Stimulated activated naive B cell treated with anti-CD40 and anti-IgM and Interleukin-4, amounts not matched to agents 10 μg/mL and 1 μg/mL and 100 μg/mL, for 72 hours (primary cell): Measurements from ENCODE around the gene CRYGS.

Experiments
- ATAC-seq, 2 donors: fragments of 150-1000 bp; cut with Tn5 transposase; replicated peaks; 2 replicates each; pipeline ENCODE4 v1.10.0; 2021; ENCODE audit warnings: moderate library complexity in 1 of 2
- DNase-seq: peaks from one replicate; pipeline ENCODE4 v3.0.0; 2021
- H3K27ac Mint-ChIP-seq: one replicate; pipeline ENCODE4 v1.8.0; 2022; ENCODE audit warnings: mild to moderate bottlenecking, mixed read lengths
- H3K27me3 Mint-ChIP-seq, 2 donors: one replicate each; pipeline ENCODE4 v1.8.0; 2022; ENCODE audit warnings: mixed read lengths in 2 of 2
- H3K36me3 Mint-ChIP-seq, 2 donors: one replicate each; pipeline ENCODE4 v1.8.0; 2022; ENCODE audit warnings: mixed read lengths in 2 of 2, mild to moderate bottlenecking in 1 of 2
- H3K4me1 Mint-ChIP-seq, 2 donors: one replicate each; pipeline ENCODE4 v1.8.0; 2022; ENCODE audit warnings: mixed read lengths in 2 of 2, mild to moderate bottlenecking in 1 of 2
- H3K4me3 Mint-ChIP-seq, 2 donors: one replicate each; pipeline ENCODE4 v1.8.0; 2022; ENCODE audit warnings: mild to moderate bottlenecking in 2 of 2, mixed read lengths in 2 of 2, moderate library complexity in 1 of 2
- H3K9me3 Mint-ChIP-seq, 2 donors: one replicate each; pipeline ENCODE4 v1.8.0; 2022; ENCODE audit warnings: mixed read lengths in 2 of 2, mild to moderate bottlenecking in 1 of 2

CRYGS gene

DNA sequence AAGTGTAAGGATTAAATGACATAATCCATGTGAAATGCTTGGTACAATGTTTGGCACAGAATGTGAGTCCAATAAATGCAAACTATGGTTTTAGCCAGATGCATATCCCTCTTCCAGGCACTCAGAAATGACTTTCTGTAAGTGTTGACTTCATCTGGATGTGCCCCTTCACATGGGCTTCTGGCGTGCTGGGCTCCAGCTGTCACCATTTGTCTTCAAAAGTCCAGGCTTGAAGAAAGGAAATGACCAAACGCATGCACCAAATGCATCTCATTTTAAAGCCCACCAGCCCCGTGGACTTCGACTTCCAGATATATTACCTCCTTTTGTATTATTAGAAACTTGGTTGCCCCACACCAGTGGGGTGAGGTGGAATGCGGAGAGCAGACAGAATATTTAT lies 23.7 kb downstream of the CRYGS start:
- peaks cover 10 to 13% of the 10 kb centered on the region in 2 donors for H3K27me3 Mint-ChIP-seq
- no peak for DNase-seq
- peak overlapping the region in 1 of 2 donors; percentile 0 for H3K4me3 Mint-ChIP-seq
- ATAC-seq, result no peak
- H3K9me3 Mint-ChIP-seq, result peaks cover 0 to 3% of the 10 kb centered on the region in 2 donors
- peaks cover 38 to 61% of the 10 kb centered on the region in 2 donors for H3K4me1 Mint-ChIP-seq
- H3K27ac Mint-ChIP-seq, result peak overlapping the region; percentile 15
- H3K36me3 Mint-ChIP-seq, result no peaks in the 10 kb centered on the region

DNA sequence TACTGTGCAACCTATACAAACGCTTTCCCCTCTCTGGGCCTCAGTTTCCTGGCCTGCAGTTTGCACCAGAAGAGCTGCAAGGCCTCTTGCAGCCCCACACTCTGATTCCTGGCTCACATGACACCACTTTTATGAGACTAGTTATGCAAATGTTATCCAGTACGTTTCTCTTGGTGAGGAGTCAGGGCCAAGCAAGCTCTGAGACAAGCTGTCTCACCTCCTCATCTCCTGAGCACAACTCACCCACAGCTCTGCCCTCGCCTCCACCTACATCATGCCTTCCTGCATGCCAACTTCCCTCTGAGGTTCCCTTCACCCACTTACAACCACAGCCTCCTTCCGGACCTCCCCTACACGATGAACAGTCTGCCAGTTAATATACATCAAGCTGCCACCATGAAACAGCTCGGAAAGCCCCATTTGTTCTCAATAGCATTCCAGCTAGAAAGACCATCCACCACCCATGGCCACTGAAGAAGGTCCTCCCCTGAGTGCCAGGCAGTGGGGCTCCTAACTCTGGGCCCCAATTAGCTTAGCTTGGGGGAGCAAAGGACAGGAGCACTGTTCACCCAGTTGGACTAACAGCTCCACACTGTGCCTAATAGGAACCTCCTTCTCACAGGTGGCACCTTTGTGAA lies 25.0 kb downstream of the CRYGS start:
- ATAC-seq (peak; percentile 79 to 82), DNase-seq (peak; percentile 54)
- Mint-ChIP-seq H3K9me3 (peaks cover 0 to 3% of the 10 kb centered on the region in 2 donors), H3K36me3 (no peaks in the 10 kb centered on the region), H3K27ac (peak overlapping the region; percentile 0), H3K27me3 (peaks cover 16 to 21% of the 10 kb centered on the region in 2 donors), H3K4me3 (peak overlapping the region; percentile 7 to 14), H3K4me1 (peaks cover 45 to 67% of the 10 kb centered on the region in 2 donors)

- H3K27ac Mint-ChIP-seq, result no peak overlapping the region
- no peak for ATAC-seq
Measured at GRCh38 chr3:186517218-186517617, 27.0 kb downstream of the CRYGS start.

DNA sequence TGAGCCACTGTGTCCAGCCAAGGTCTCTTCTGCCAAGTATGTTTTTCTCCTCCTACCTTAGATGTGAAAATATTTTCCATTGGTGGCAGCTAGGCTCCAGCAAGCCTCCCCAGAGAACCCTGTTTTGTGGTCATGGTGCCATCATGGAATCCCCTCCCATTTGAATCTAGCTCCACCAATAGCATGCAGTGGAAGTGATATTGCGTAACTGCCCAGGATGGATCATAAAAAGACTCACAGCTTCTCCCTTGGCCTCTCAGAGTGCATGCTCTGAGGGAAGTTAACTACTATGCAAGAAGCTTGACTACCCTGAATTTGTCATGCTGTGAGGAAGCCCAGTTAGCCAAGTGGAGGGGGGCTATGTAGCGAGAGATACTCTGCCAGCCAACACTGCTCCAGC lies 27.5 kb downstream of the CRYGS start:
- Mint-ChIP-seq H3K27ac (no peak overlapping the region), H3K4me1 (peaks cover 45 to 61% of the 10 kb centered on the region in 2 donors), H3K9me3 (peaks cover 0 to 2% of the 10 kb centered on the region in 2 donors), H3K36me3 (no peaks in the 10 kb centered on the region), H3K27me3 (peaks cover 21 to 27% of the 10 kb centered on the region in 2 donors), H3K4me3 (no peak overlapping the region)
- DNase-seq (no peak), ATAC-seq (no peak)

More at GRCh38 chr3:186517218-186517617, 27.0 kb downstream of the CRYGS start:
- no peak for DNase-seq
- H3K27me3 Mint-ChIP-seq, result peaks cover 17 to 22% of the 10 kb centered on the region in 2 donors
- no peaks in the 10 kb centered on the region for H3K36me3 Mint-ChIP-seq
- peaks cover 0 to 2% of the 10 kb centered on the region in 2 donors for H3K9me3 Mint-ChIP-seq
- H3K4me1 Mint-ChIP-seq, result peaks cover 44 to 62% of the 10 kb centered on the region in 2 donors
- no peak overlapping the region for H3K4me3 Mint-ChIP-seq

GRCh38 chr3:186515125-186515524 lies 29.1 kb downstream of the CRYGS start:
- Mint-ChIP-seq H3K27me3 (peaks cover 24 to 29% of the 10 kb centered on the region in 2 donors), H3K27ac (no peak overlapping the region), H3K4me1 (peaks cover 45 to 61% of the 10 kb centered on the region in 2 donors), H3K9me3 (peaks cover 0 to 2% of the 10 kb centered on the region in 2 donors), H3K36me3 (no peaks in the 10 kb centered on the region), H3K4me3 (no peak overlapping the region)
- DNase-seq, result no peak
- ATAC-seq, result no peak

- Mint-ChIP-seq H3K27ac (no peak overlapping the region), H3K27me3 (peaks cover 24 to 29% of the 10 kb centered on the region in 2 donors), H3K4me1 (peaks cover 50 to 64% of the 10 kb centered on the region in 2 donors), H3K36me3 (no peaks in the 10 kb centered on the region), H3K4me3 (no peak overlapping the region), H3K9me3 (peaks cover 0 to 2% of the 10 kb centered on the region in 2 donors)
- ATAC-seq (no peak), DNase-seq (no peak)
Measured at GRCh38 chr3:186514296-186515002, 29.7 kb downstream of the CRYGS start.

DNA sequence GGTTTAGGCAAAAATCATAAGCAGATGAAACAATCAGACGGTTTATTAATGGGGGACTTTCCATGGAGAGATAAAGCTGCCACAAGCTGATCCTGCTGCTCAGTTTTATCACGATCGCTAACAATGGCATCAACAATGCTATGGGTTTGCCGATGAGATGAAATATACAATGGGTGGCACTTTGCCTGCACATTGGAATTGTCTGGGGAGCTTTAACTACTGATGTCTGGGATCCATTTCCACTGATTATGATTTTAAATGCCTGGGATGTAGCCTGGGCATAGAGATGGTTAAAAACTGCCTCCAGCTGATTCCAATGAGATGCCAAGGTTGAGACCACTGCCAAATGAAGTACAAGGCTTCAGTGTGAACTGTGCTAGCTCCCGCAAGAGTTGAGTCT lies 30.8 kb downstream of the CRYGS start:
- ATAC-seq (no peak), DNase-seq (no peak)
- H3K4me1 Mint-ChIP-seq, result peaks cover 45 to 56% of the 10 kb centered on the region in 2 donors
- no peak overlapping the region for H3K4me3 Mint-ChIP-seq
- H3K9me3 Mint-ChIP-seq, result peaks cover 0 to 2% of the 10 kb centered on the region in 2 donors
- H3K36me3 Mint-ChIP-seq, result no peaks in the 10 kb centered on the region
- peaks cover 24 to 34% of the 10 kb centered on the region in 2 donors for H3K27me3 Mint-ChIP-seq
- H3K27ac Mint-ChIP-seq, result no peak overlapping the region

DNA sequence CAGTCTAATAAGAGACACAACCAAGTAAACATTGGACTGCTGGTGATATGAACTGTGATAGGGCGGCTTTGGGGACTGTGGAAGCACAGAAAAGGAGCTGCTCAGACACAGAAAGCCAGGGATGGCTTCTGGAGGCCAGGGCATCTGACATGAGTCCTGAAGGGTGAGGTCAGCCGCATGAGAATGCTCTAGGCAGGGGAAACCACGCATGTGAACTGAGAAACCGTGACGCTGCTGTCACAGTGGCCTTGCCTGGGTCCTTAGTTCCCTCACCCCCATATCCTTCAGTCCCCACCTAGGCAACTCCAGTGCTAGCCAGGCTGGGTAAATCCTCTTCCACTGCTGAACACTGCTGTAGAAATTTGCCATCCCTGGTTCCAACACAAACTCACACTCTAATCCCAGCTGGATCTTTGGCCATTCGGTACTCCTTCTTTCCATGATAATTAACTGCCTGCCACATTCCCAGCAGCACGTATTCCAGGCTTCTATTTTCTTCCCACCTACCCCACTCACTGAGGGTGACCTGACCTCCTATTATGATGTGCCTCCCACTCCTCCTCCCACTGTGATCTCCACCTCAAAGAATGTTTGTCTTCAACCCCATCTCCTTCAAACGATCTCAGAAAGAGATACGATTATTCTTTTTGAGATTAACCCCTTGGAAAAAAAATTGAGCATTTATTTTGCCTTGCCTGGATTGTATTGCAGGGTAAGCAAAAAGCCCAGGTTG lies 31.4 kb downstream of the CRYGS start:
- Mint-ChIP-seq H3K4me3 (no peak overlapping the region), H3K27ac (no peak overlapping the region)

GRCh38 chr3:186511702-186512101 lies 32.5 kb downstream of the CRYGS start:
- no peak overlapping the region for H3K4me3 Mint-ChIP-seq
- peak overlapping the region; percentile 28 for H3K27ac Mint-ChIP-seq
- peaks cover 27 to 40% of the 10 kb centered on the region in 2 donors for H3K27me3 Mint-ChIP-seq
- no peaks in the 10 kb centered on the region for H3K36me3 Mint-ChIP-seq
- H3K4me1 Mint-ChIP-seq, result peaks cover 48 to 53% of the 10 kb centered on the region in 2 donors
- H3K9me3 Mint-ChIP-seq, result peaks cover 0 to 2% of the 10 kb centered on the region in 2 donors
- DNase-seq (no peak), ATAC-seq (no peak)

More for the DNA sequence above, 31.4 kb downstream of the CRYGS start:
- Mint-ChIP-seq H3K27me3 (peaks cover 24 to 34% of the 10 kb centered on the region in 2 donors), H3K9me3 (peaks cover 0 to 2% of the 10 kb centered on the region in 2 donors), H3K36me3 (no peaks in the 10 kb centered on the region), H3K4me1 (peaks cover 44 to 49% of the 10 kb centered on the region in 2 donors)
- DNase-seq, result no peak
- no peak for ATAC-seq

DNA sequence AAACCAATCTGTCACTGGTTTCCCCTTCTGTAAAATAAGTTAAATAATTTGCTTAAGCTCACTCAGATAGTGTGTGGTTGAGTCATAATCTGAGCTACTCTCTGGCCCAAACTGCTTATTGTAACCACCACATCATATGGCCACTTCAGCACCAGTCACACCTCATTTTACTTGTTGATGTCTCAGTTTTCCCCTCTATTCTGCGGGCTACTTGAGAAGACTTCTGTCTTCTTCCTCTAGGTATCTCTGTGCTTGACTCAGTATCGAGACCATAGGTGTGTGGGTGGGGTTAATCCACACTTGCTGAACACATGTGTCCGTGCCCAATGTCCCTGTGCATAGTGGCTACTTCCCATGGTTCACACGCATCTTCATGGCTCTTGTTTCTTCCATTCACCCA lies 32.9 kb downstream of the CRYGS start:
- peaks cover 30 to 40% of the 10 kb centered on the region in 2 donors for H3K27me3 Mint-ChIP-seq
- ATAC-seq (peak; percentile 55 to 82), DNase-seq (peak; percentile 25)
- no peaks in the 10 kb centered on the region for H3K9me3 Mint-ChIP-seq
- no peaks in the 10 kb centered on the region for H3K36me3 Mint-ChIP-seq
- peaks cover 48 to 53% of the 10 kb centered on the region in 2 donors for H3K4me1 Mint-ChIP-seq
- peak overlapping the region in 1 of 2 donors; percentile 52 for H3K4me3 Mint-ChIP-seq
- peak overlapping the region; percentile 80 for H3K27ac Mint-ChIP-seq

- H3K27ac Mint-ChIP-seq, result peak overlapping the region; percentile 80
- H3K27me3 Mint-ChIP-seq, result peaks cover 28 to 34% of the 10 kb centered on the region in 2 donors
- H3K9me3 Mint-ChIP-seq, result no peaks in the 10 kb centered on the region
- no peaks in the 10 kb centered on the region for H3K36me3 Mint-ChIP-seq
- H3K4me3 Mint-ChIP-seq, result peak overlapping the region in 1 of 2 donors; percentile 52
- ATAC-seq, result peak; percentile 48 to 51
- peaks cover 45 to 46% of the 10 kb centered on the region in 2 donors for H3K4me1 Mint-ChIP-seq
- DNase-seq, result no peak
Measured at GRCh38 chr3:186510374-186511079, 33.7 kb downstream of the CRYGS start.

- no peak overlapping the region for H3K4me3 Mint-ChIP-seq
- DNase-seq (no peak), ATAC-seq (peak; percentile 27 to 67)
- H3K9me3 Mint-ChIP-seq, result no peaks in the 10 kb centered on the region
- peaks cover 22 to 26% of the 10 kb centered on the region in 2 donors for H3K27me3 Mint-ChIP-seq
- peaks cover 35 to 36% of the 10 kb centered on the region in 2 donors for H3K4me1 Mint-ChIP-seq
- H3K36me3 Mint-ChIP-seq, result no peaks in the 10 kb centered on the region
- peak overlapping the region; percentile 52 for H3K27ac Mint-ChIP-seq
Measured at GRCh38 chr3:186509423-186509822, 34.8 kb downstream of the CRYGS start.

DNA sequence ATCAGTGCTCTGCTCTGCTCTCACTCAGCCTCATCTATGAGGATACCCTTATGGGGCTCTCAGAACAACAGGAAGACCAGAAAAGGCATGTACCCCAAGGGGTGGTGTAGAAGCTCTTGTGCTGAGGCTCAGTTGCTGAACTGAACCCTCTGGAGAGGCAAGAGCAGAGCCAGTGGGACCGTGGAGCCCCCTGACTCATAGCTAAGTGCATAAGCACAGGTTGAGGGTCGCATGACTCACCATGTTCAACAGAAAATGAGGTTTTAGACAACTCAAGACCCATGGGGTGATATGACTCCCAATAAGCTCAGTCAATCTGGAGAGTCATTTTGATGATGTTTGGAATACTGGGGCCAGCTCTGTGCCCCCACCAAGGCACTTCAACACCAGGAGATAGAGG lies 37.3 kb downstream of the CRYGS start:
- ATAC-seq (peak in 1 of 2 donors; percentile 27), DNase-seq (no peak)
- H3K27ac Mint-ChIP-seq, result no peak overlapping the region
- peaks cover 20 to 25% of the 10 kb centered on the region in 2 donors for H3K27me3 Mint-ChIP-seq
- no peaks in the 10 kb centered on the region for H3K9me3 Mint-ChIP-seq
- peaks cover 32 to 41% of the 10 kb centered on the region in 2 donors for H3K4me1 Mint-ChIP-seq
- H3K4me3 Mint-ChIP-seq, result no peak overlapping the region
- no peaks in the 10 kb centered on the region for H3K36me3 Mint-ChIP-seq
